HG03064 (cell line): Measurements from ENCODE around the gene ZNF841.
"Not testable (repeated sequence)": the region's sequence is repeated elsewhere in the genome, so short reads cannot be mapped to it uniquely, and the experiment has no call there.

Experiments
- ATAC-seq: cut with Tn5 transposase; IDR thresholded peaks from one replicate; pipeline ENCODE4 v1.9.1; 2021; ENCODE audit warnings: low read depth; ENCODE audit not compliant: unreplicated experiment

ZNF841 gene

GRCh38 chr19:52095172-52096014, at the start of gene ZNF841:
Gene ZNF841, minus strand, starts transcription at chr19:52095765. Its CDS starts 10,964 bp downstream, at chr19:52084801.
- no peak for ATAC-seq

- no peak for ATAC-seq
These were observed 46.5 kb upstream of the ZNF841 start for GRCh38 chr19:52142001-52142595.

DNA sequence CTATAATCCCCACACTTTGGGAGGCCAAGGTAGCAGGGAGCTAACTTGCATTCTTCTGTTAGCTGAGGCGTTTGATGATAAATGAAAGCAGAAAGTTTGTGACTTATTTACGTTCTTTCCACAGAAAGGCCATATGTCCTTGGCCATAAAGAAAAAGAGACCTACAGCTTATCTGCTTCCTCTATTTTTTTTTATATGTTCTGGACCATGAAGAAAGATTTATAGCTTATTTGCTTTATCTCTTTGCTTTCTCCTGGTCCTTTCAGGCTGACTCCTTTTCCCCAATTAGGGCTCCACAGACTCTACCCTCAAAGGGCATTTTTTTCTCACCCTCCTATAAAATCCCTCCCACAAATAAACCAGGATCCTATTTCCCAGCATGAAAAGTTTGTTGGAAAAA, 45.6 kb upstream of the ZNF841 start:
- no peak for ATAC-seq

DNA sequence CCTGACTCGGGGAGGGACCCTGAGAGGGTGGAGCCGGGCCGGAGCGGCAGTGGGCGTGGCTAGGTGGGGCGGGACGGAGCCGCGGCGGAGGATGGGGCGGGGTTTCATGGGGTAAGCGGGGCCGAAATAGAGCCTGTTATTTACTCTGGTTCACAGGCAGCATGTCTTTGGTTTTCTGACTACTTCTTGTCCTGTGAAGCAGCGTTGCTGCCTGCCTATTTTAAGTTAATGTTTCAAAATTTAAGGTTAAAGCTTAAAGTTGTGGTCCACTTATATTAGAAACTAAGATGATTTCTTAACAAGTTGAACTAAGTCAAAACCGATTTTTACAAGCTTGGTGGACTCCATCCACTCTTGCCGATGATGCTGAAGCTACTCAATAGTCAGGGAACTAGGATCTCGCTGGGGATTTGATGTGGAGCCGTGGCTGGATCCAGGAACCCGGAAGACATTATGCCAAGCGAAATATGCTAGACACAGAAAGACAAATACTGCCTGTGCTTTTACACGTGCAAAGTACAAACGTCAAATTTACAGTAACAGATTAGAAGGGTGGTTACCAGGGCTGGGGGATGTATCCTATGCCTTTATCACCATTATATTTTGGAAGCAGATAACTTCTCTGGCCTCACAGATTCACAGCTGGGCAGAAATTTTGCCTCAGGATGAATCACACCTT, 44.6 kb upstream of the ZNF841 start:
- ATAC-seq = peak; percentile 84

- peak; percentile 40 for ATAC-seq
These were observed 43.9 kb upstream of the ZNF841 start, which contains the start of gene ZNF616 for GRCh38 chr19:52139252-52140031. Gene ZNF616, minus strand, starts transcription at chr19:52139938. Its CDS starts 9,426 bp downstream, at chr19:52130512.

GRCh38 chr19:52138983-52139251, 43.4 kb upstream of the ZNF841 start:
- no peak for ATAC-seq

- no peak for ATAC-seq
These were observed 42.9 kb upstream of the ZNF841 start for GRCh38 chr19:52138278-52138982.

- no peak for ATAC-seq
These were observed 24.7 kb upstream of the ZNF841 start for GRCh38 chr19:52120286-52120685.

DNA sequence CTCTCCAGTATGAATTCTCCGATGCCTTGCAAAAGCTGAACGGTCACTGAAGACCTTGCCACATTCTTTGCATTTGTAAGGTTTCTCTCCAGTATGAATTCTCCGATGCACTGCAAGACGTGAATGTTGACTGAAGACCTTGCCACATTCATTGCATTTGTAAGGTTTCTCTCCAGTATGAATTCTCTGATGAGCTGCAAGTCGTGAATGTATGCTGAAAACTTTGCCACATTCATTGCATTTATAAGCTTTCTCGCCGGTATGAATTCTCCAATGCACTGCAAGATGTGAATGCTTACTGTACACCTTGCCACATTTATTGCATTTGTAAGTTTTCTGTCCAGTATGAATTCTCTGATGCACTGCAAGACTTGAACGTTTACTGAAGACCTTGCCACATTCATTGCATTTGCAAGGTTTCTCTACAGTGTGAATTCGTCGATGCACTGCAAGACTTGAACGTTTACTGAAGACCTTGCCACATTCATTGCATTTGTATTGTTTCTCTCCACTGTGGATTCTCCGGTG, 20.0 kb upstream of the ZNF841 start:
- no peak for ATAC-seq

- ATAC-seq = no peak
These were observed 19.1 kb upstream of the ZNF841 start for GRCh38 chr19:52114691-52115090.

DNA sequence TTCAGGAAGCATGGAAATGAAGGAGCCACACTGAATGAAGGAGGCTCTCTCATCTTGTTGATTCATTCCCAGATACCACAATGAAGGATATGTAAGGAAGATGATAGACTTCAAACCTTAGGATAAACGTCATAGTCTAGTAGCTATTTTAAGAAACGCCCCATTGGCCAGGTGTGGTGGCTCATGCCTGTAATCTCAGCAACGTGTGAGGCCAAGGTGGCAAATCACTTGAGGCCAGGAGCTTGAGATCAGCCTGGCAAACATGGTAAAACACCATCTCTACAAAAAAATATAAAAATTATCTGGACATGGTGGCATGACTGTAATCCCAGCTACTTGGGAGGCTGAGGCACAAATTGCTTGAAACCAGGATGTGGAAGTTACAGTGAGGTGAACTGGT, 17.1 kb upstream of the ZNF841 start:
- no peak for ATAC-seq

DNA sequence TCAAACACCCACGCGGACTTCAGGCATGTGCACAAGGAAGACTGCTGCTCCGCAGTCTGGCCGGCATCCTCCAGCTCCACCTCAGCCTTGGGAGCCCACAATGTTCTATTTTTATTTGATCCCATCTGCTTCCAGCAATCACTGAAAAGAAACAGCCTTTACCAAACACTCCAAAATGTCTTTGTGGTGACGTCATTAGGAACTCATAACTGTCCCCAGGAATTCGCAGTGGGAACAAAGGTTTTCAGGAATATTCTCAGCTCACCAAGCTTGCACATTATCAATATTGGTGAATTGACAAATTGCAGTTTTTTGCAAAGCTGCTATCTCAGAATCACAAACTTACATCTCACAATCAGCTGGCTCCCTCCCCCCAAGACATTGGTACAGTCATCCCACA, 15.2 kb upstream of the ZNF841 start:
- no peak for ATAC-seq

DNA sequence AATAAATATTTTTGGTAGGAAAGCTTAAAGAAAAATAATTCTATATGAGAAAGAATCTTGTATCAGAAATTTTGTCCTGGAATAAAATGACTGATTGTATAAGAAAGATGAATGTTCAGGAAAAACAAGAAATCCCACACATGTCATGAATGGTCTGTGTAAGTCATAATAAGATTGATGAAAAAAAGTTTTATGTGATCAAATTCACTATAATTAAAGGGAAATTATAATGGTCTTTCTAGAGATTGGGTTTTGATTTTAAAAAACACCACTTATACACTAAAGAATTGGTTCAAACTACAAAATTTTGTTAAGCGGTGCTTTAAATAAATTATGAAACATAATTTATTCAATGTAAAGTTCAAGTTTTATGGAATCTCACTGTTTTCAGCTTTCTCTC, 7.2 kb upstream of the ZNF841 start:
- ATAC-seq = no peak

GRCh38 chr19:52101866-52102562, 6.4 kb upstream of the ZNF841 start:
- no peak for ATAC-seq

GRCh38 chr19:52099497-52100138, 4.1 kb upstream of the ZNF841 start:
- no peak for ATAC-seq

DNA sequence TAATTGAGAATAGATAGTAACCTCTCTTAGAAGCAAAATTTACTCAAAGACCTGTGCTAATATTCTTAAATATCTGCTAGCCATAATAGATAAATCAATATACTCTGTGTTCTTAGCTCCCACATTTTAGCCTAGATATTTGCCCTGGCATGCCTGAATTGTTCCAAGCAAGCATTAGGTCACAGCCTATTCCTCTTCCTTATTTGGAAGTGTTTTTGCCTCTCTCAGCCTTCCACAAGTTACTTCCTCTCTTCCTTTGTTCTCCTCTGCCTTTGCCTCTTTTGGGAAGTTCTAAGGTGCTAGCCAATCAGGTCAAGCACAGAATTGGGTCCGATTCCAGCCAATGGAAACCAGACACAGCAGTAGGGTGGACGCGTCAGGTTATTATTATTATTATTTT, 851 bp upstream of the ZNF841 start:
- ATAC-seq = not testable (repeated sequence)

DNA sequence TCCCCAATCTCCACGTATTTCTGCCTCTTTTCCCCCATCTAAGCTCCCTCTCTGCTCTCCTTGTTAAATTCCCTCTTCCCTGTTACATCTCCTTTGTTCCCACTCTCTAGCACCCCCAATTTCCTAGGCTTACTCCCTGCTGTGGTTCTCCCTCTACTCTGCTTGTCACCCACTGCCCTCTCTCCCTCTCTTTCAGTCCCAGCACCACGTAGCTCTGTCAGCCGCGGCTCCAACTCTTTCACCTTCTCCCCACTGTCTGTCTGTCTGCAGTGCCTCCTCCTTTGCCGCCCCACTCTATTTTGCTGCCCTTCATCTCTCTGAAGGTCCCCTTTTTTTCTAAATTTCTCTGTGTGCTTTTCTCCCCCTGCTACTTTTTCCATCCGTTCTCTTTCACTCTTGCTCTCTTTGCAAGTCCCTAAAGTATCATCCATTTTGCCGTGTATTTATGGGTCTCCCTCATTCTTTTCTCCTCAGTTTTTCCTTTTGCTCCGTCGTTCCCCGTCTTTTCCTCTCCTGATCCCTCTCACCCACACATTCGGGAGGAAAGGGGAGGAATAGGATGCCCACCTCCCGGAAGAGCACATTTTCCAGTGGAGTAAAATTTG, 937 bp downstream of the ZNF841 start:
- ATAC-seq = no peak

DNA sequence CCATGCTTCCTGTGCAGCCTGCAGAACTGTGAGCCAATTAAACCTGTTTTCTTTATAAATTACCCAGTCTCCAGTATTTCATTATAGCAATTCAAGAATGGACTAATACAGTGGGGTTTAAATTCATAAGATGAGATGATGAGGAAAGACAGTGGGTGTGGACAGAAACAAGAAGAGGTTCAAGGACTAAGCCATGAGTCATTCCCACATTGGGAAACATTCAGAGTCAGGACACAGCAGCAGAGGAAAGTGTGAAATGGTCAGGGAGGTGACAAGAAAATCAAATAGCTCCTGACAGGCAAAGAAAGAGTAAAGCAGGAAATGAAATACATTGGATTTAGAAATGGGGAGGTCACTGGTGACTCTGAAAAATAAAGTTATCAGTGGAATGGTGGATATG, 9.1 kb downstream of the ZNF841 start:
- ATAC-seq = no peak

DNA sequence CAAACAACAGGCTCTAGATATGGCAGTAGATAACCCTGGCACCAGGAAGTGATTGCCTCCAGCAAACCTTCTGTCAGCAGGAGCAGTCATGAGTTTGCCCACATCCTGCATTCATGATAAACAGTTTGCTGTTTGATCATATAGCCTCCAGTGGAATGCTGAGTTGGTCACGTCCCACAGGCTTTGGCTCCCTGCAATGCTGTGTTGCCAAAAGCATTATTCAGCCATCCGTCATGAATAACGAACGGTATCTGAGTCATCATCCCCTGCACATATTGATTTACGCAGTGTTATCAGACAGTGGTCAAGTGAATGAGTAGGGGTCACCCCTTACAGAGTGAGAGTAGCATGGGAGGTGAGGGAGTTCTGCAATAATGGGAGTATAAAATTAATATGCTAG, 25.1 kb downstream of the ZNF841 start:
- ATAC-seq = no peak
